ENCODE results near the gene ZNHIT3. TPM values are rescaled to one million over a fixed set of nuclear protein-coding genes. Genes with fewer than 3 reads are reported as not detected.

ZNHIT3 gene
- total RNA-seq, 1 donor from 2014 or later = 57.0 TPM

DNA sequence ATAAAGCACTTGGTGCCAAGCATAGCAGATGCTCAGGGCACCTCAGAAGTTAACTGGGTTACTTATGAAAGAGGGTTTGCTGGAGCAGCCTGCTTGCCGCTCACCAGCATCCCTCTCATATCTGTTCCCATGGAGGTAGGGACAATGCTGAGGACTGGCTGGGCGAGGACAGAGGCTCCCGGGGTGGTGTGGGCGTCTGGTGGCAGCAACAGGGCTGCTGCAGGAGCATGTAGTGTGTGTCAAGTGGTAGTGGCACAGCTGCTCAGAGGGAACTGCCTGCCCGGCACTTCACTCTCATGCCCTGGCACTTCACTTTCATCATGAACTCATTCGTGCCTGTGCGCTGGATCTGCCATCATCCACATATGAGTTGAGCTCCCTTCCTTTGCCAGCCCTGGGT is 26.9 kb upstream of the ZNHIT3 start:
- TF ChIP-seq, protein P1, sequence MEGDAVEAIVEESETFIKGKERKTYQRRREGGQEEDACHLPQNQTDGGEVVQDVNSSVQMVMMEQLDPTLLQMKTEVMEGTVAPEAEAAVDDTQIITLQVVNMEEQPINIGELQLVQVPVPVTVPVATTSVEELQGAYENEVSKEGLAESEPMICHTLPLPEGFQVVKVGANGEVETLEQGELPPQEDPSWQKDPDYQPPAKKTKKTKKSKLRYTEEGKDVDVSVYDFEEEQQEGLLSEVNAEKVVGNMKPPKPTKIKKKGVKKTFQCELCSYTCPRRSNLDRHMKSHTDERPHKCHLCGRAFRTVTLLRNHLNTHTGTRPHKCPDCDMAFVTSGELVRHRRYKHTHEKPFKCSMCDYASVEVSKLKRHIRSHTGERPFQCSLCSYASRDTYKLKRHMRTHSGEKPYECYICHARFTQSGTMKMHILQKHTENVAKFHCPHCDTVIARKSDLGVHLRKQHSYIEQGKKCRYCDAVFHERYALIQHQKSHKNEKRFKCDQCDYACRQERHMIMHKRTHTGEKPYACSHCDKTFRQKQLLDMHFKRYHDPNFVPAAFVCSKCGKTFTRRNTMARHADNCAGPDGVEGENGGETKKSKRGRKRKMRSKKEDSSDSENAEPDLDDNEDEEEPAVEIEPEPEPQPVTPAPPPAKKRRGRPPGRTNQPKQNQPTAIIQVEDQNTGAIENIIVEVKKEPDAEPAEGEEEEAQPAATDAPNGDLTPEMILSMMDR (conservative IDR thresholded peaks at IDR 0.05) = no peak
- no peak for DNase-seq (ENCODE audit: low read depth, low spot score)
- H3K4me1 Mint-ChIP-seq = no peaks in the 10 kb centered on the region
- H3K27me3 Mint-ChIP-seq (ENCODE audit: low read depth) = peaks cover 45% of the 10 kb centered on the region
- H3K36me3 Mint-ChIP-seq (ENCODE audit: low read depth) = no peaks in the 10 kb centered on the region
- no peak overlapping the region for H3K4me3 Mint-ChIP-seq
- no peak overlapping the region for H3K27ac Mint-ChIP-seq (ENCODE audit: unreplicated experiment)
- H3K9me3 Mint-ChIP-seq = no peaks in the 10 kb centered on the region

DNA sequence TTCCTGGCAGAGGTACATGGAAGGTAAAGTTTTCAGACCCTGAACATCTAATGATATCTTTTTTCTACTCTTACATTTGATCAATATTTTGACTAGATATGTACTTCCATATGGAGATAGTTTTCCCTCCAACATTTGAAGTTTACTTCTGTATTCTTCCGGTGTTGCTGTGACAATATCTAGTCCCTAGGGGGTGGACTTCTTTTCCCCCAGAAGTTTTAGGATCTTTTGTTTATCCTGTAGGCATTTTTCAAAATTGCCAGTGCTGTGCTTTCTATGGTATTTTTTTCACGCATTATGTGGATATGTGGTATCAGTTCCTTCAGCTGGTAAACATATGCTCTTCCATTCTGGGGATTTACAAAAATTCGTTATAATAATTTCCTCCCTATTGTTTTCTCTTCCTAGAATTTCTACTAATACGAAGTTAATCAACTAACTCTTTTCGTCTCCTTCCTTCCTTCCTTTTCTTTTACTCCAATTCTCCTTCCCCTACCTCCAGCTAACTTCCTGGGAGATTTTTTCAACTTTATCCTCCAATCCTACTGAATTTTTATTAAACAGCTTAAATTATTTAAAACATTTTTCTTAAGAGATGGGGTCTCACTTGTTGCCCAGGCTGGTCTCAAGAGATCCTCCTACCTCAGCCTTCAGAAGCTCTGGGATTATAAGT is 26.1 kb upstream of the ZNHIT3 start:
- TF ChIP-seq, protein P1 (conservative IDR thresholded peaks at IDR 0.05) = no peak
- DNase-seq (ENCODE audit: low read depth, low spot score) = no peak
- H3K27ac Mint-ChIP-seq (ENCODE audit: unreplicated experiment) = no peak overlapping the region
- no peak overlapping the region for H3K4me3 Mint-ChIP-seq
- no peaks in the 10 kb centered on the region for H3K36me3 Mint-ChIP-seq (ENCODE audit: low read depth)
- H3K9me3 Mint-ChIP-seq = no peaks in the 10 kb centered on the region
- peaks cover 51% of the 10 kb centered on the region for H3K27me3 Mint-ChIP-seq (ENCODE audit: low read depth)
- H3K4me1 Mint-ChIP-seq = no peaks in the 10 kb centered on the region

DNA sequence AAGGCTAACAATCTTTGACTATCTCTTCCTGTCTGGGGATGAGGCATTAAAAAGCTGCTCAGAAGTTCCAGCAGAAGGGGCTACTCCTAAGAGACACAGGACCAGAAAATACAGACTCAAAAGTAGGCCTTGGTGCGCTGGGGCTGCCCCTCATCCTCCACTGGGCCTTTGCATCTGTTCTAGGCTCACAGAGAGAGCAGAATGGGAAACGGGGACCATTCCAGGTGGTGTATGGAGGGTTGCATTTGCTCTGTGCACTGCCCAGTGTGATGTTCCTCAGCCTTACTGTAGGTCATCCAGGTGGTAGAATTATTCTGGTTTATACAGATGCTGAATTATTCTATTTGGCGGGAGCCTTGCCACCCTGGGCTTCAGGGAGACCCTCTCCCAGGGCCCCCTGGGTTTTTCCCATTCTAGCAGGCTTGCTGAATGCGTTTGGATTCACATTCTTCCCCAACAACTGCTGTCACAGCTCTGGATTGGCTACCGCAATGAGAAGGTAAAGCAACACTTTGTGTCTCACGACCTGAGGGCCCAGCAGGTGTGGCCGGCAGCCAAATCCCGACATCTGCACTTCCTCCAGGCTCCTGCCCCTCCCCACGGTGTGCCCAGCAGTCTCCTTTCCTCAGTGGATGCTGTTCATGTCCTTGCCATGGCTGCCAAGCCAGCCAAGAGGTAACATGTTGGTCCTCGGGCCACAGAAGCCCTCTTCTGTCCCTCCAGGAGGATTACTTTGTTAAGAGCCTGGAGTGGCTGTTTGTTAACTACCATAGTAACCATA is 25.0 kb upstream of the ZNHIT3 start:
- no peak overlapping the region for H3K27ac Mint-ChIP-seq (ENCODE audit: unreplicated experiment)
- peaks cover 57% of the 10 kb centered on the region for H3K27me3 Mint-ChIP-seq (ENCODE audit: low read depth)
- H3K9me3 Mint-ChIP-seq = no peaks in the 10 kb centered on the region
- H3K4me1 Mint-ChIP-seq = no peaks in the 10 kb centered on the region
- DNase-seq (ENCODE audit: low read depth, low spot score) = no peak
- H3K36me3 Mint-ChIP-seq (ENCODE audit: low read depth) = no peaks in the 10 kb centered on the region
- no peak overlapping the region for H3K4me3 Mint-ChIP-seq
- TF ChIP-seq, protein P1 (conservative IDR thresholded peaks at IDR 0.05) = no peak

DNA sequence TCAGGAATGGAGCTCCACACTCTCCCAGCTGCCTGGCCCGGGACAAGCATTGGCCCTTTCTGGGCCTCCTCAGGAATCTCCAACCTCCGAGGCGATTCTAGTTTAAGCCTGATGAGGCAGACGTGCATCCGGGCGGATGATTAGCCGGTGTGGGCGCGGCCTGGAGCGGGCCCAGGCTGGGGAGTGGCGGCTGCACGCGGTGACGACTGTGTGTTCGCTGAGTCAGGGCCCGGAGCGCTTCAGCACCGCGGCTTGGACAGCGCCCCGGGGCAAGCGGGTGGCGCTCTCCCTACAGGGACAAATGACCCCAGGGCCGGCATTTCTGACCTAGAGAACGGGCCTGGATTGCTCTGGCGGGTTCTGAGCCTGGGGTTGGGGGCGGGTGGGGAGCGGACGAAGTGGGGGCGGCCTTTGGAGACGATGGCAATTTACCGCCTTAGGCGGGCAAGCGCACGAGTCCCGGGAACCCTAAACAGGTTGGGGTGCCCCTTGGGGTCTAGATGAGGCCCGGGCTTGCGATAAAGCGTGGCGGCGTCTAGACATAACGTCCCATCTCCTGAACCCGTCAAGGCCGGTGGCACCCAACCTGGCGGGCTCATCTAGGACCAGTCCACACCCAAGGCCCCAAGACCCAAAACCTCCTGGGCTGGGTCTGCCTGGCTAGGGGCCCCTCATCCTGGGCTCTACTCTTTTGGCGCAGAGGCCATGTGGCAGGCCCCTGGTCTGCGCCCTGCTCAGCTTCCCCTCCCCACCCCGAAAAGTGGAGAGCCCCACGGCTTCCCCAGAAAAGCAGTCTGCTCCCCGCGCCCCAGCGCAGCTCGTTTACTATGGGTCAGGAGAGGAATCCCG is 22.3 kb upstream of the ZNHIT3 start:
- H3K27ac Mint-ChIP-seq (ENCODE audit: unreplicated experiment) = no peak overlapping the region
- no peaks in the 10 kb centered on the region for H3K36me3 Mint-ChIP-seq (ENCODE audit: low read depth)
- no peak overlapping the region for H3K4me3 Mint-ChIP-seq
- H3K9me3 Mint-ChIP-seq = no peaks in the 10 kb centered on the region
- no peaks in the 10 kb centered on the region for H3K4me1 Mint-ChIP-seq
- peaks cover 81% of the 10 kb centered on the region for H3K27me3 Mint-ChIP-seq (ENCODE audit: low read depth)
- TF ChIP-seq, protein P1 (conservative IDR thresholded peaks at IDR 0.05) = peak; percentile 22
- DNase-seq (ENCODE audit: low read depth, low spot score) = peak; percentile 73

DNA sequence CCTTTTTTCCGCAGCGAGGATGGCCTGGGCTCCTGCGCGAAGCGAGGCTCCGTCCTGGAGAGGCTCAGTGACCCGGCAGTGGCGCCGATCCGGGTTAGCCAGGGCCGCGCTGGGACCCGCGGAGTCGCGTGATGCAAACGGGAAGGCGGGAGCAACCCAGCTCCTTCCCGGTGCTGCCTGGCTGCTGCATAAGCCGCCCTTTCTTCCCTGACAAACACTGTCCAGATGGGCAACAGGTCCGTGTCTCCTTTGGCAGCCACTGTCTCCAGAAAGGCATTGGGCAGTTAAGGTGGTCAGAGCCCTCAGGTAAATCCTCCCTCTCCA is 21.8 kb upstream of the ZNHIT3 start:
- Mint-ChIP-seq H3K4me1 (no peaks in the 10 kb centered on the region), H3K9me3 (no peaks in the 10 kb centered on the region), H3K36me3 (ENCODE audit: low read depth) (no peaks in the 10 kb centered on the region), H3K27me3 (ENCODE audit: low read depth) (peaks cover 81% of the 10 kb centered on the region), H3K4me3 (no peak overlapping the region), H3K27ac (ENCODE audit: unreplicated experiment) (no peak overlapping the region)
- TF ChIP-seq, protein P1 (conservative IDR thresholded peaks at IDR 0.05) = no peak
- no peak for DNase-seq (ENCODE audit: low read depth, low spot score)
